ENCODE results near the gene LRRC61.

The LRRC61 gene

DNA sequence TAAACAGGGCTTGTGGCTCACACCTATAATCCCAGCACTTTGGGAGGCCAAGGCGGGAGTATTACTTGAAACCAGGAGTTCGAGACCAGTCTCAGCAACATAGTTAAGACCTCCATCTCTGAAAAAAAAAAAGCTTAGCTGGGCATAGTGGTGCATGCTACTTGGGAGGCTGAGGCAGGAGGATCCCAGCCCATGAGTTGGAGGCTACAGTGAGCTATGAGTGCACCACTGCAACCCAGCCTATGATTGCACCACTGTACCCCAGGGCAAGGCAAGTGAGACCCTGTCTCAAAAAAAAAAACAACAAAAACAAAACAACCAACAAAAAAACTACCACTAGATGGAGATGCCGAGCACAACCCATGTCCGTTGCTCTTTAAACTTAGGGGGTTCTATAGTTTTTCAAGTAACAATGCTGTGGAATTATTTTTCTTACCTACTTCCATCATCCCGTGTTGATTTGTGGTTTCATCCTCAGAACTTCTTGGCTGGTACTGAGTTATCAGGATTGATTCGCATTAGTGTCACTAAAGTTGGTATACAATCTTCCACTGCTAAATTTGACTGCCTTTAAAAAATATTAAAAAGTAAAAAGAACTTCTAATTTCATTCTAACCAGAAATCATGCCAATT, 33.2 kb downstream of the LRRC61 start:
- Histone ChIP-seq H3K36me3 (no peaks in the 10 kb centered on the region), H3K27ac (no peak overlapping the region), H3K4me2 (no peak overlapping the region; the same call in 1 of the 2 replicates), H3K9me3 (no peaks in the 10 kb centered on the region), H3K27me3 (no peaks in the 10 kb centered on the region), H3K9ac (no peak overlapping the region), H3K4me1 (peaks cover 48% of the 10 kb centered on the region), H3K4me3 (no peak overlapping the region), H4K20me1 (no peaks in the 10 kb centered on the region)
- no peak for TF ChIP-seq Cebpa-rat (IDR thresholded peaks at IDR 0.05)

DNA sequence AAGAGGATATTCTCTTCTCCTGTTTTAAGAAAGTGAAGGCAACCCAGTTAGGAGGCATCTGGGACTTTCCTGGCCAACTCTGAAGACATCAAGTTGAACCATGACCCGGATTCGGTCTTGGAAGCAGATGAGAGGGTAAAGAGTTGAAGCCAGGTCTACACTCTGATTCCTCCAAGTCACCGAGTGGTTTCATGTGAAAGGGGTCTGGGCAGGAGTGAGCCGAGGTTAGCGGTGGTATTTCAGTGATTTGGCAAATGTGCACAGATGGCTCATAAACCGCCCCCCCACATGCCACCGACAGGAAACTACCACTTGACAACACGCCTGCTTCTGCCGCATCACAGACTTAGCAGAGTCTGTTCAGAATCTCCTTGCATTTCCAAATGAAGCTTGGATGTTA, 34.1 kb downstream of the LRRC61 start:
- Histone ChIP-seq H3K4me3 (no peak overlapping the region), H3K4me2 (peak overlapping the region; percentile 71), H3K9me3 (no peaks in the 10 kb centered on the region), H3K27me3 (no peaks in the 10 kb centered on the region), H3K27ac (peak overlapping the region; percentile 55; the same call in 1 of the 2 replicates), H3K36me3 (no peaks in the 10 kb centered on the region), H3K9ac (peak overlapping the region; percentile 17; the same call in 1 of the 2 replicates), H4K20me1 (no peaks in the 10 kb centered on the region), H3K4me1 (peaks cover 52% of the 10 kb centered on the region)
- no peak for TF ChIP-seq Cebpa-rat (IDR thresholded peaks at IDR 0.05)

- no peaks in the 10 kb centered on the region for H4K20me1 ChIP-seq
- H3K9ac ChIP-seq = peak overlapping the region; percentile 17; the same call in 1 of the 2 replicates
- no peak for TF ChIP-seq Cebpa-rat (IDR thresholded peaks at IDR 0.05)
- no peaks in the 10 kb centered on the region for H3K9me3 ChIP-seq
- H3K4me1 ChIP-seq = peaks cover 58% of the 10 kb centered on the region
- peak overlapping the region; percentile 71 for H3K4me2 ChIP-seq
- no peak overlapping the region for H3K4me3 ChIP-seq
- H3K36me3 ChIP-seq = no peaks in the 10 kb centered on the region
- peak overlapping the region; percentile 55; the same call in 1 of the 2 replicates for H3K27ac ChIP-seq
- H3K27me3 ChIP-seq = no peaks in the 10 kb centered on the region
Measured at GRCh38 chr7:150357771-150358427, 34.7 kb downstream of the LRRC61 start.

DNA sequence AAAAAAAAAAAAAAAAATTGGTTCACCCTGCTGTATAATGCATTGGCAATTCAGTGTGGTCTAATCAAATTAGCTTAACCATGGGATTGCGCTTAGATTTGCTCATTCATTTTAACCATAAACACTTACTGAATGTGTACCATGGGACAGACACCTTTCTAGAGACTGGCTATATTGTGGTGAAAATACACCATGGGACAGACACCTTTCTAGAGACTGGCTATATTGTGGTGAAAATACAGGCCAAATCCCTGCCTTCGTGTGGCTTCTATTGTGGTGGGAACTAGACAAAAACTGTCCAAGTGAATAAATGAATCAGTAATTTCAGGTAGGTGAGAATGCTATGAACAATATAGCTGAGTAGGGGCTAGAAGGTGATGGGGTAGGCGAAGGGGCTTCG, 35.3 kb downstream of the LRRC61 start:
- TF ChIP-seq Cebpa-rat (IDR thresholded peaks at IDR 0.05) = no peak
- Histone ChIP-seq H3K4me2 (peak overlapping the region; percentile 71; the same call in 1 of the 2 replicates), H4K20me1 (no peaks in the 10 kb centered on the region), H3K9me3 (no peaks in the 10 kb centered on the region), H3K36me3 (no peaks in the 10 kb centered on the region), H3K4me3 (no peak overlapping the region), H3K27ac (no peak overlapping the region), H3K4me1 (peaks cover 63% of the 10 kb centered on the region), H3K27me3 (no peaks in the 10 kb centered on the region), H3K9ac (no peak overlapping the region)

- no peaks in the 10 kb centered on the region for H3K27me3 ChIP-seq
- no peaks in the 10 kb centered on the region for H4K20me1 ChIP-seq
- H3K4me2 ChIP-seq = no peak overlapping the region
- no peak overlapping the region for H3K9ac ChIP-seq
- H3K4me3 ChIP-seq = no peak overlapping the region
- TF ChIP-seq Cebpa-rat (IDR thresholded peaks at IDR 0.05) = no peak
- no peaks in the 10 kb centered on the region for H3K36me3 ChIP-seq
- no peaks in the 10 kb centered on the region for H3K9me3 ChIP-seq
- peaks cover 70% of the 10 kb centered on the region for H3K4me1 ChIP-seq
- no peak overlapping the region for H3K27ac ChIP-seq
Measured at GRCh38 chr7:150358988-150359621, 36.0 kb downstream of the LRRC61 start.

DNA sequence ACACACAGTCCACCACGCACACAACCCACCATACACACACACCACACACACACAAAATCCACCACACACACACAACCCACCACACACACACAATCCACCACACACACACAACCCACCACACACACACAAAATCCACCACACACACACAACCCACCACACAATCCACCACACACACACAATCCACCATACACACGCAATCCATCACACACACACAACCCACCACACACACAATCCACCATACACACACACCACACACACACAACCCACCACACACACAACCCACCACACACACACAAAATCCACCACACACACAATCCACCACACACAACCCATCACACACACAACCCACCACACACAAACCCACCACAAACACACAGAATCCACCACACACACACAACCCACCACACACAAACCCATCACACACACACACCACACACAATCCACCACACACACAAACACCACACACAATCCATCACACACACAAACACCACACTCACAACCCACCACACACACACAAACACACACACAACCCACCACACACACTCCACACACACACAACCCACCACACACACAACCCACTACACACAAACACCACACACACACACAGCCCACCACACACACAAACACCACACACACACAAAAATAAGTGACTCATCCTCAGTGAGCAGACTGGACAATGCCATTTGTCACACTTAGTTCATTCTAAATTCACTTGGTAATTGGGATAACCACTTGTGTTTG, 36.6 kb downstream of the LRRC61 start:
- no peak overlapping the region for H3K4me2 ChIP-seq
- TF ChIP-seq Cebpa-rat (IDR thresholded peaks at IDR 0.05) = no peak
- H3K4me3 ChIP-seq = no peak overlapping the region
- H4K20me1 ChIP-seq = no peaks in the 10 kb centered on the region
- no peaks in the 10 kb centered on the region for H3K9me3 ChIP-seq
- H3K4me1 ChIP-seq = peaks cover 75% of the 10 kb centered on the region
- H3K36me3 ChIP-seq = no peaks in the 10 kb centered on the region
- H3K27ac ChIP-seq = no peak overlapping the region
- H3K9ac ChIP-seq = no peak overlapping the region
- no peaks in the 10 kb centered on the region for H3K27me3 ChIP-seq

DNA sequence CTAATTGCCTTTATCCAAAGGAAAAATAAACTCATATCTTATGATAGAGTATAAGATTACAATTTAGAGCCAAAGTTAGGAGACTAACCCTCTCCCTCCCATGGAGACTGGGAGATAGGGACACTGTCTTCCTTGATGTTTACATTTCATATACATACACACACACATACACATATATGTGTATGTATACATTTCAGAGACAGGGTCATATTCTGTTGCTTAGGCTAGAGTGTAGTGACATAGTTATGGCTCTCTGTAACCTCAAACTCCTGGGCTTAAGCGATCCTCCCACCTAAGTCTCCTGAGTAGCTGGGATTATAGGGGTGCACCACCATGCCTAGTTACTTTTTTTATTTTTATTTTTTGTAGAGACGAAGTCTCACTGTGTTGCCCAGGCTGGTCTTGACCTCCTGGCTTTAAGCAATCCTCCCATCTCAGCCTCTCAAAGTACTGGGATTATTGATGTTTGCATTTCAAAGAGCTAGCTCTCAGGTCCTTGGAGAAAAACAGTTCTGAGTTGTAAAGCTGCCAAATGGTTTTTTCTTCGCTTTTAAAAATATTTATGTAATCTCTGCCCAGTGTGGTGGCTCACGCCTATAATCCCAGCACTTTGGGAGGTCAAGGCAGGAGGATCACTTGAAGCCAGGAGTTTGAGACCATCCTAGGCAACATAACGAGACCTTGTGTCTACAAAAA, 37.4 kb downstream of the LRRC61 start:
- Histone ChIP-seq H3K4me1 (peaks cover 69% of the 10 kb centered on the region), H3K27me3 (no peaks in the 10 kb centered on the region), H3K27ac (no peak overlapping the region), H3K4me3 (no peak overlapping the region), H3K4me2 (no peak overlapping the region), H4K20me1 (no peaks in the 10 kb centered on the region), H3K9me3 (no peaks in the 10 kb centered on the region), H3K9ac (no peak overlapping the region), H3K36me3 (no peaks in the 10 kb centered on the region)
- TF ChIP-seq Cebpa-rat (IDR thresholded peaks at IDR 0.05) = no peak

- no peak overlapping the region for H3K27ac ChIP-seq
- no peak overlapping the region for H3K9ac ChIP-seq
- no peak overlapping the region for H3K4me2 ChIP-seq
- H3K4me3 ChIP-seq = no peak overlapping the region
- TF ChIP-seq Cebpa-rat (IDR thresholded peaks at IDR 0.05) = no peak
- no peaks in the 10 kb centered on the region for H3K36me3 ChIP-seq
- no peaks in the 10 kb centered on the region for H4K20me1 ChIP-seq
- no peaks in the 10 kb centered on the region for H3K9me3 ChIP-seq
- no peaks in the 10 kb centered on the region for H3K27me3 ChIP-seq
- peaks cover 69% of the 10 kb centered on the region for H3K4me1 ChIP-seq
Measured at GRCh38 chr7:150361402-150361801, 38.2 kb downstream of the LRRC61 start.
